Activated naive CD8-positive, alpha-beta T cell treated with anti-CD3 and anti-CD28 coated beads, Interleukin-2, amount 50 U/mL, for 24 hours (primary cell): ENCODE data around the gene TNFRSF25.

Experiments used
- ATAC-seq: fragments of 150-1000 bp; cut with Tn5 transposase; one replicate; pipeline ENCODE4 v1.10.0; 2021
- DNase-seq: peaks from one replicate; pipeline ENCODE4 v3.0.0; 2021
- H3K27ac Mint-ChIP-seq: one replicate; pipeline ENCODE4 v1.8.0; 2021; ENCODE audit warnings: mild to moderate bottlenecking, mixed read lengths
- H3K27me3 Mint-ChIP-seq: one replicate; pipeline ENCODE4 v1.8.0; 2021; ENCODE audit warnings: mixed read lengths
- H3K36me3 Mint-ChIP-seq: one replicate; pipeline ENCODE4 v1.8.0; 2021; ENCODE audit warnings: low read depth, mixed read lengths
- H3K4me1 Mint-ChIP-seq: one replicate; pipeline ENCODE4 v1.8.0; 2021; ENCODE audit warnings: mixed read lengths
- H3K4me3 Mint-ChIP-seq: one replicate; pipeline ENCODE4 v1.8.0; 2021; ENCODE audit warnings: mild to moderate bottlenecking, moderate library complexity, mixed read lengths
- H3K9me3 Mint-ChIP-seq: one replicate; pipeline ENCODE4 v1.8.0; 2021; ENCODE audit warnings: mixed read lengths

TNFRSF25 gene

DNA sequence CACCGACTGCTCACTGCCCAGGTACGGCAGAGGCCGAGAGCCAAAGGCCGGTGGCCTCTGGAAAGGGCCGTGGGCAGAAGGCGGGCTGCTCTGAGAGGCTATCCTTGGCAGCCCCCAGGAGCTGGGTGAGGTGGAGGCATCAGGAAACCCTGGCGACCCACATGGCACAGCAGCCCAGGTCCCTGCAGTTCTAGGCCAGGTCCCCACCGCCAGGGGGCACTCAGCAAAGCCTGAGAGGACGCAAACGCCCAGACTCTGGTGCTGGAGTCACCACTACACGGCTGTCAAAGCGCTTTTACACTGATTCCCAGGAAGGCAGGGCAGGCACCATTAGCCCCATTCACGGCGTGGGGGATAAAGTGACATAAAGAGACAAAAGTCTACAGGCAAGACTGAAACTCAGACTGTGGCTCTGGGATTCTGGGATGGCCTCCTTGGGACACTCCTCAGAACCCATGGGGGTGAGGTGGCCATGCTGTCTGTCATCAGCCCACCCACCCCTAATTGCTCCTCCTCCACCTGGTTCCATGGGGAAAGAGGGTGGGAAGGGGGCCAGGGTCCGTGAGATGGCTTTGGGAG, 20.5 kb upstream of the TNFRSF25 start:
- H3K4me1 Mint-ChIP-seq = peaks cover 11% of the 10 kb centered on the region
- H3K27ac Mint-ChIP-seq = no peak overlapping the region
- ATAC-seq (peak; percentile 76), DNase-seq (peak; percentile 91)
- H3K36me3 Mint-ChIP-seq = no peaks in the 10 kb centered on the region
- H3K9me3 Mint-ChIP-seq = no peaks in the 10 kb centered on the region
- H3K27me3 Mint-ChIP-seq = peaks cover 26% of the 10 kb centered on the region
- H3K4me3 Mint-ChIP-seq = no peak overlapping the region

DNA sequence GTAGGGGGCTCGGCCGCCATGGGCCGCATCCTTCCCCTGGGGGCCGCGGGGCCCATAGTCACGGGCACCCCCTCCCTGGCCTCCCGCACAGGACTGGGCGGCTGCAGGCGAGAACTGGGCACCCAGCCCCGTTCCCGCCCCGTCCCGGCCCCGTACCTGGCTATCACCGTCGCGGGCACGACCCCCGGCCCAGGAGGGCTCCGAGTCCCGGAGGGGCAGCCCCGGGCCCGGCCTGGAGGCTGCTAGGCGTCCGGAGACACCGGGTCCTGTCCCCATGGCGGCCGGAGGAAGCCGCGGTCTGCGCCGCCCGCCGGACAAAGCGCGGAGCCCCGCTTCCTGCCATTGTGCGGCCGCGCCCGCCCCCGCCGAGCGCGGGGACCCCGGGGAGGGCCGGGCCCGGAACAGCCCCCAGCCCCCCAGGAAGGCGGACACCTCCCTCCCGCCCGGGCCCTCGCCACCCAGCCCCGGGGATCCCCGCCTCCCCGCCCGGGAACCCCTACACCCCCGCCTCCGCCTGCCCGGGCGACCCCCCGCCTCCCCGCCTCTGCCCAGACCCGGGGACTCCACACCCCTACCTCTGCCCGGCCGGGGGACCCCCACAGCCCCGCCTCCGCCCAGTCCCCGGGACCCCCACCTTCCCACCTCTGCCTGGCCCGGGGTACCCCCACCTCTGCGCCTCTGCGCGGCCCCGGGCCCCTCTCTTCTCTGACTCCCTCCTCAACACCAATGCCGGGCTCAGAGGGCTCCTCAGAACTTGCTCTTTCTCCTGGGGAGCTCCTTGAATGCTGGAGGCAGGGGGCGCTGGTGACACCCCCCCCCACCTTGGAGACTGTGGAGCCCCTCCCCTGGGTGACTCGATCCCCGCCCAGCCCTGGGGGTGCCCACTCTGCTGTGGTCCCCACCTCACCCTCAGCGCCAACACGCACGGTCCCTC, 19.5 kb upstream of the TNFRSF25 start:
- Mint-ChIP-seq H3K9me3 (no peaks in the 10 kb centered on the region), H3K27me3 (peaks cover 26% of the 10 kb centered on the region), H3K27ac (no peak overlapping the region), H3K4me1 (peaks cover 6% of the 10 kb centered on the region), H3K36me3 (no peaks in the 10 kb centered on the region), H3K4me3 (no peak overlapping the region)
- DNase-seq = no peak
- no peak for ATAC-seq

DNA sequence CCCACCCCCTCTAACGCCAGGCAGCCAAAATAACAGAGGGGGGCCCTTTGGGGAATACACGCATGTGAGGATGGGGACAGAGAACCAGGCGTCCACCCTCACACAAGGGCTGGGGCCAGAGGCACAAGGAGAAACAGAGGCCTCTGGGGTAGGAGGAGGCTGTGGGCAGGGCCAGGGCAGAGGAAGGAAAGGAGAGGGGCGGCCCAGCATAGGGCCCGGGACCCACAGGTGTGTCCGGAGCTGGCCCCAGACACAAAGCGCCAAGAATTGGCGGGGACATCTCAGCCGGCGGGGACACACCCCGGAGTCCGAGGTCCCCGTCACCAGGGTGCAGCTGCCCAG, 18.8 kb upstream of the TNFRSF25 start:
- Mint-ChIP-seq H3K27ac (no peak overlapping the region), H3K4me3 (no peak overlapping the region), H3K27me3 (peaks cover 26% of the 10 kb centered on the region), H3K36me3 (no peaks in the 10 kb centered on the region), H3K4me1 (peaks cover 6% of the 10 kb centered on the region), H3K9me3 (no peaks in the 10 kb centered on the region)
- ATAC-seq (no peak), DNase-seq (no peak)

DNA sequence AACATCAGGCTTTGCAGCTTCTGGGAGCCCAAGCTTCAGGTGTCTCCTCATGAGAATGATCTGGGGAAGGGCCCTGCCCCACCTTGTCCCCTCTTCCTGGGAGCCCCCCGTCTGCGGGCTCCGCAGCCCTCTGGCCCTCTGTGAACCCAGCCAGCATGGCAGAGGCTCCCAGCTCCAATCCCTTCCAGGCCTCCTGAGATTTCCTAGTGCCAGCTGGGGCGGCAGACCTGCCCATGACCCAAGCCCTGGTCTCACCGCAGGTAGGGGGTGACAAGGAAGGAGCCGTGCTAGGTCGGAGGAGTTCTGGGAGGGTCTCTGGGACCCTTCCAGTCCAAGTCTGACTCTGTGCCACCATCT, 17.8 kb upstream of the TNFRSF25 start:
- DNase-seq = no peak
- no peak overlapping the region for H3K4me3 Mint-ChIP-seq
- no peaks in the 10 kb centered on the region for H3K36me3 Mint-ChIP-seq
- no peak overlapping the region for H3K27ac Mint-ChIP-seq
- no peaks in the 10 kb centered on the region for H3K9me3 Mint-ChIP-seq
- H3K4me1 Mint-ChIP-seq = peaks cover 6% of the 10 kb centered on the region
- no peak for ATAC-seq
- H3K27me3 Mint-ChIP-seq = peaks cover 26% of the 10 kb centered on the region

DNA sequence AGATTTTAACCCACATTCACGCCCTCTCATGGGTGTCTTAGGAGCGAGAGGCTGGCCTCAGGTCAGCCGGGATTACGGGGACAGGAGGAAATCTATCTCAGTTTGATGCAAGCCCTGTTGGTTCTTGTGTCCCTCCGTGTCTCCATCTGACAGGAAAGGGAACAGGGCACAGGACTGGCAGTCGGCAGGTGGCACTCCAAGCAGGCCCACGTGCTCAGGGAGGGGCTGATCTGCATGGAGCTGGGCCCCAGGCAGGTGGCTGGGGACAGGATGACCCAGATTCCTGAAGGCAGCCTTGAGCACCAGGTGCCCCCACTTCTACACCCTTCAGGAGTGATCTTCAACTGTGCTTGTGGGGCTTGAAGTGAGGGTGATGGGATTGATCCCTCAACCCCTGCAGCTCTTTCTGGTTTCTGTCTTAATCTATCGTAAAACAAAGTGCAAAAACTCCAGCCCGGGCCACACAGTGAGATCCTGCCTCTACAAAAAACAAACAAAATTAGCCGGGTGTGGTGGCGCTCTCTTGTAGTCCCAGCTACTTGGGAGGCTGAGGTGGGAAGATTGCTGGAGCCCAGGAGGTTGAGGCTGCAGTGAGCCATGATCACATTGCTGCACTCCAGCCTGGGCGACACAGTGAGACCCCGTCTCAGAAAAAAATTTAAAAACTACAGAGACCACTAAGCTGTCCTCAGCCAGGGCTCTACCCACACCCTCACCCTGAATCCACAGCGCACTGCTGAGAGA, 17.2 kb upstream of the TNFRSF25 start:
- Mint-ChIP-seq H3K4me3 (no peak overlapping the region), H3K27me3 (peaks cover 26% of the 10 kb centered on the region), H3K9me3 (no peaks in the 10 kb centered on the region), H3K27ac (no peak overlapping the region), H3K36me3 (no peaks in the 10 kb centered on the region), H3K4me1 (peaks cover 6% of the 10 kb centered on the region)
- DNase-seq = no peak
- no peak for ATAC-seq

DNA sequence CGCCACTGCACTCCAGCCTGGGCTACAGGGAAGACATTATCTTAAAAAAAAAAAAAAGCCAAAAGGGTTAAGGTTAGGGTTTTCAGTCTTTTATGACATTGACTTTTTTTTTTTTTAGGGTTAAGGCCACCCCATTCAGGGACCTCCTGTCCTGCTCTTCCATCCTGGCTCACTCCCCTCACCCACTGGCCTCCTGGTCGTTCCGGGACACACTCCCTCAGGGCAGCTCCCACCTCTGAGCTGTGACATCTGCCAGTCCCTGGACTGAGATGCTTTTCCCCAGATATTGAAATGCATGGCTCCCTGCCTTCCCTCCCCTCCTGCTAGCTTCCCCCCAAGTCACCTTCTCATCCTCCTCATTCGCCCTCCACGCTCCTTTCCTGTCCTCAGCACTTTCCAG, 15.8 kb upstream of the TNFRSF25 start:
- H3K36me3 Mint-ChIP-seq = no peaks in the 10 kb centered on the region
- no peaks in the 10 kb centered on the region for H3K9me3 Mint-ChIP-seq
- DNase-seq = no peak
- H3K27me3 Mint-ChIP-seq = peaks cover 23% of the 10 kb centered on the region
- H3K27ac Mint-ChIP-seq = no peak overlapping the region
- H3K4me1 Mint-ChIP-seq = peaks cover 6% of the 10 kb centered on the region
- ATAC-seq = no peak
- H3K4me3 Mint-ChIP-seq = no peak overlapping the region

DNA sequence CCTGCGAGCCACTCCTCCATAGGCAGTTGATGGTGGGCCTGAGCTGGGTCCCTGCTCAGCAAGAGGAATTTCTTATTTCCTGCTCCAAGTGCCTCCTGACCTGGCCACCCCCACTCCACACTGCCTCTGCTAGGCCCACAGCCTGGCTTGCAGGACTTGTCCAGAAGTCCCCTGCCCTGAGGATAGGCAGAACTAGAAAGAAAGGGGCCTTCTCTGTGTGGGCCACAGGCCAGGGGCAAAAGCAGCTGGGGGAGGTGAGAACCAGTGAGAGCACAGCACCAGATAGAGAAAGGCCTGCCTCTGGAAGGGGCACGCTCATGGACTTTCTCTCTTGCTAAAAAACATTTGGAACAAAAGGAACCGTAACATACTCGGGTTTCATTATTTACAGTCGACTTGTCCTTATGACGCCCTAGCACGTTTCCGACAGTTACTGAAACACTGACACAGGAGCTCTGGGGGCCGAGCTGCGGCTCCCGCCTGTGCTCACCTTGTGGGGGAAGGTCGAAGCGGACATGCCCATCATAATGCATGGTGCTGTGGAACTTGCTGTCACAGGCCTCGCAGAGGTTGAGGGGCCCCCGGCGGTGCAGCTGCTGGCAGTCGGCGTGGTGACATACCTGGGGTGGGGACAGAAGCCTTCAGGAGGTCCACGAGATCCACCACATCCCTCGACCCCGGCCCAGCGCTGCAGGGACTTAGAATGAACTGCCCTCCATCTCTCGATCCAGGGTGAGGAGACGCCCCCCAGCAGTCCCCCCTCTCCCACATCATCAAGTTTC, 11.3 kb upstream of the TNFRSF25 start:
- H3K27me3 Mint-ChIP-seq = no peaks in the 10 kb centered on the region
- ATAC-seq (no peak), DNase-seq (no peak)
- no peak overlapping the region for H3K27ac Mint-ChIP-seq
- H3K9me3 Mint-ChIP-seq = no peaks in the 10 kb centered on the region
- no peaks in the 10 kb centered on the region for H3K4me1 Mint-ChIP-seq
- H3K4me3 Mint-ChIP-seq = no peak overlapping the region
- no peaks in the 10 kb centered on the region for H3K36me3 Mint-ChIP-seq

DNA sequence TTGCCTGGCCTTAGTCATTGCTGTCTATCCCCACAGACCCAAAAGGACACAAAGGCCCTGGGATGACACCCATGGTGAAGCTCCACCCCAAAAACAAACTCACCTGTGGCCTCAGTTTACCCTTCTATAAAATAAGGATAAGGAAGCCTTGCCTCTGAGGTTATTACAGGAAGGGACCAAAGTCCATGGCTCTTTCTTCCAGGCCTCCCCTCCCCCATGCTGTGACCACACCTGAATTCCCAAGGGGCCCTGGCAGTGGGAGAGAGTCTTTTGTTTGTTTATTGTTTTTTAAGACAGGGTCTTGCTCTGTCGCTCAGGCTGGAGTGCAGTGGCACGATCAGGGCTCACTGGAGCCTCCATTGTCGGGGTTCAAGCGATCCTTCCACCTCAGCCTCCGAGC, 10.5 kb upstream of the TNFRSF25 start:
- no peaks in the 10 kb centered on the region for H3K4me1 Mint-ChIP-seq
- H3K9me3 Mint-ChIP-seq = no peaks in the 10 kb centered on the region
- H3K27me3 Mint-ChIP-seq = no peaks in the 10 kb centered on the region
- no peak for DNase-seq
- no peak for ATAC-seq
- H3K4me3 Mint-ChIP-seq = no peak overlapping the region
- H3K36me3 Mint-ChIP-seq = no peaks in the 10 kb centered on the region
- no peak overlapping the region for H3K27ac Mint-ChIP-seq

DNA sequence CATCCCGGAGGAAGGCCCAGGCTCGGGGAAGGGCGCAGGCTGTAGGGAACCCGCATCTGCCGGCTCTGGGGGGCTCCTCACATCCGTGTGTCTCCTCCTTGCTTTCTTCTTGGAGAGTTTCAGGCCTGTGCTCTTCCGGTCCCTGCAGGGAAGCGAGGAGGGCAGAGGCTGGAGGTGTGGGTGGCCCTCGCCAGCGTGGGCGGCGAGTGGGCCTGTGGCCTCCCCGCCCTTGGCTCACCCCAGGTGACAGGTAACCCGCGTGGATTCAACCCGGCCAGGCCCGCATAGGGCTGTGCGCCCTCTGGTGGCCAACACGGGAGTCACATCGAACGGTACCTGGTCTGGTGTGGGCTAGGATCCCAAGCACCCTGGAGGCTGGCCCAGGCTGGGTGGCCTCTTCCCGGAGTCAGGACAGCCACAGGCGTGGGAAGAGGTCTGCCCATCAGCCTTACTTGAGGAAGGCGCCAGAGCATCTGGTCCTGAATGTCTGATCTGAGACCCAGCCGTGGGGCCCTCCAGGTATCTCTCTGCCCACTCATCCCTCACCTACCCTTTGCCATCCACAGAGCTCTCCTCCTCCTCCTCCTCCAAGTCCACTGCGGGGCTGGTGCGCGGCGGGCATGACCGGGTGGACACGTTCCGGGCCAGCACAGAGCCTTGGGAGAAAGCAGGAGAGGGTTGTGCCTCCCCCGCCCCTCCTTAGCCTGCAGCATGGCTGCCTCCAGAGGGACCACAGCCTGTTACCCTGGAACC, 9.6 kb upstream of the TNFRSF25 start:
- ATAC-seq (peak; percentile 82), DNase-seq (peak; percentile 78)
- Mint-ChIP-seq H3K4me1 (no peaks in the 10 kb centered on the region), H3K4me3 (no peak overlapping the region), H3K9me3 (no peaks in the 10 kb centered on the region), H3K36me3 (no peaks in the 10 kb centered on the region), H3K27ac (no peak overlapping the region), H3K27me3 (no peaks in the 10 kb centered on the region)

DNA sequence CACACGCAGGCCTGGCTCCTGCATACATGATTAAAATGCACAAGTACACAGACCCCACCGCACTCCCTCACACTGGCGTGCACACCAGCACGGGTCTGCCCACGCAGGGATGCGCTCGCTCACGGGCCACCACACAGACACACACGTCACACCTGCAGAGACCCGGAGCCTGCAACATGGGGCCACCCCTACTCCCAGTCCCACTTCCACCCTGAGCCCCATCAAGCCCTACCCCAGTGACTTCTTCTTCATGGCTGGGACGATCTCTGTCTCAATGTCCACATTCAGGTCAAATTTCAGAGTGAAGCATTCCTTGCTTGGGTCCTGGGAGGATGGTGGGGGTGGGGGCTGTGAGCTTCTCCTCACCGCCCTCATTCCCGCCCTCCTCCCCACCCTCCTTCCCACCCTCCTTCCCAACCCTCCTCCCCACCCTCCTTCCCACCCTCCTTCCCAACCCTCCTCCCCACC, 8.9 kb upstream of the TNFRSF25 start:
- no peaks in the 10 kb centered on the region for H3K4me1 Mint-ChIP-seq
- H3K36me3 Mint-ChIP-seq = no peaks in the 10 kb centered on the region
- no peak overlapping the region for H3K27ac Mint-ChIP-seq
- H3K4me3 Mint-ChIP-seq = no peak overlapping the region
- DNase-seq (no peak), ATAC-seq (no peak)
- no peaks in the 10 kb centered on the region for H3K9me3 Mint-ChIP-seq
- H3K27me3 Mint-ChIP-seq = no peaks in the 10 kb centered on the region

DNA sequence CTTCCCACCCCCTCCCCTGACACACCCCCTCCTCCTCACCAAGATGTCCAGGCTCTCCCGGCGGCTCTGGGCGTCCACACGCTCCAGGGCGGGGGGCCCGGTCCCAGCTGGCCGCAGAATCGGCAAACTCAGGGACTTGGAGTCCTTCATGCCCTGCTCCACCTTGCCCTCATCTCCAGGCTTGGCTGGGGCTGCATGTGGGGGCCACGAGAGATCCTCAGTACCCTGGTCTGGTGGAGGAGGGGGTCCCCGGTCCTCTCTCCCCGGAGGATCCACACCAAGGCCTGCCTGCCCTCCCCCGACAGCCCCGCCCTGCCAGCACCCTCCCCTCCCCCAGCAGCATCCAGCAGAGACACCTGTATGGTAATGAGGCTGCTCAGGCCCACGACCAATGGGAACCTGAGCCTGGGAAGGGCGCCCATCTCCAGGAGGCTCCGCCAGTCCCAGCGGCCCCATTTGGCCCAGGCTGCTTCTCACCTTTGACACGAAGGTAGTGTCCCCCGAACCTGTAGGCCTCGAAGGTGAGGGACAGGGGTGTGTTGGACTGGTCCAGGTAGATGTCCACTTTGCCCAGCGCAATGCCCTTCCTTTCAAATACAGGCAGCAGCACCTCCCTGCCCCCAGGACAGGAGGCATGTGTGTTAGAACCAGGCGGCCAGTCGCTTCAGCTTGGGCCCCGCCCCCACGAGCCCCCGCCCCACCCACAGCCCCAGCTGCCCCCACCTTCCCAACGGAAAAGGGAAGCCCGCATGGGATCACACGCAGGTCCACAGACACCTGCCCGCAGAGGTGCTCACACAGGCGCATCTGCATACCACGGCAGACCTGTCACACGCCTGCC, 8.2 kb upstream of the TNFRSF25 start:
- H3K9me3 Mint-ChIP-seq = no peaks in the 10 kb centered on the region
- H3K4me3 Mint-ChIP-seq = no peak overlapping the region
- no peak for ATAC-seq
- DNase-seq = no peak
- no peaks in the 10 kb centered on the region for H3K27me3 Mint-ChIP-seq
- no peak overlapping the region for H3K27ac Mint-ChIP-seq
- no peaks in the 10 kb centered on the region for H3K4me1 Mint-ChIP-seq
- no peaks in the 10 kb centered on the region for H3K36me3 Mint-ChIP-seq

DNA sequence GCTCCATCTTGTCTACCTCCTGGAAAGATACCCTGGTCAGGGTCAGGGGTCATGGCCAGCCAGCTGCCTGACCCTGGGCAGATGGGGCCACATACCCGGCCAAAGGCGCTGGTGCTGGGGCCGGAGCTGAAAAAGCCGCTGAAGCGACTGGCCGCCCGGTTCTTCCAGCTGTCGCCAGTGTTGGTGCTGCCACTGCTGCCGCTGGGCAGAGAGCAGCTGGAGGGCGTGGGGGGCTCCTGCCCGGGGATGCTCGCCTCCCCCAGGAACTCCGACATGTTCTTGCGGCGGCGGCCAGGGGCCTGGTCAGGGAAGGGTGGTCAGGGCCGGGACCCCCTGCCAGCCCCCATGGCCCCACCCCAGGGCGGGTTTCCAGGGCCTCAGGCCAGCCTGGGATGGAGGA, 7.2 kb upstream of the TNFRSF25 start:
- Mint-ChIP-seq H3K27me3 (no peaks in the 10 kb centered on the region), H3K9me3 (no peaks in the 10 kb centered on the region), H3K27ac (no peak overlapping the region), H3K36me3 (no peaks in the 10 kb centered on the region), H3K4me3 (no peak overlapping the region), H3K4me1 (no peaks in the 10 kb centered on the region)
- no peak for ATAC-seq
- DNase-seq = no peak

DNA sequence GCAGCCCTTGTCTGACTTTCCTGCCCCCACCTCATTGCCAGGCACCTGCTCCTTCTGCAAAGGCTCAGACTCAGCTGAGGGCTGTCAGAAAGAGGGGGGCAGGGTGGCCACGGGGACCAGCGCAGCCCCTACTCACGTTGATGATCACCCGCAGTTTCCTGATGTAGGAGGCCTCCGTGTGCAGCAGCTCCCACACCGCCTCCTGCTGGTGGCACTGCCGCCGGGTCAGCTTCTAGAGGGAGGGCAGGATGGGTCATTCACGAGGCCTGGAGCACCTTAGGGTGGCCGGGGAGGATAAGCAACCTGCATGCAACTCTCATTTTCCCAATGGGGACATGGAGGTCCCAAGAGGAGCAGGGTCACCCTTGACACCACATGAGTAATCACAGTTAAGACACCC, 6.4 kb upstream of the TNFRSF25 start:
- Mint-ChIP-seq H3K27me3 (no peaks in the 10 kb centered on the region), H3K4me3 (no peak overlapping the region), H3K27ac (no peak overlapping the region), H3K36me3 (no peaks in the 10 kb centered on the region), H3K9me3 (no peaks in the 10 kb centered on the region), H3K4me1 (no peaks in the 10 kb centered on the region)
- DNase-seq (no peak), ATAC-seq (no peak)
